Measurements from ENCODE around the gene LPGAT1. TPM values are rescaled to one million over a fixed set of nuclear protein-coding genes. Genes with fewer than 3 reads are reported as not detected.

The LPGAT1 gene
- total and polyA plus RNA-seq, 2 of the 13 experiments (the other 11 are each of a cell fraction or from before 2014, with no cell fraction given) = 12.1 to 48.3 TPM

- TF ChIP-seq ZNF318 (CRISPR knock-in tag; IDR thresholded peaks at IDR 0.05) (no peak), GMEB2 (CRISPR knock-in tag; IDR thresholded peaks at IDR 0.05; ENCODE audit: low read depth) (no peak), U2AF1 (optimal IDR thresholded peaks at IDR 0.05; ENCODE audit: low read depth, low read length) (no peak), HNF4A (CRISPR knock-in tag; IDR thresholded peaks at IDR 0.05) (no peak), ZKSCAN1 (IDR thresholded peaks at IDR 0.05; ENCODE audit: low read length) (no peak), CSRNP1 (CRISPR knock-in tag; IDR thresholded peaks at IDR 0.05) (no peak), PRDM4 (CRISPR knock-in tag; IDR thresholded peaks at IDR 0.05; ENCODE audit: borderline replicate concordance) (no peak), HOXD1 (CRISPR knock-in tag; IDR thresholded peaks at IDR 0.05) (no peak)
Measured at GRCh38 chr1:211813590-211813989, 17.0 kb downstream of the LPGAT1 start (continued).

All from HepG2 (cell line).